ENCODE data around the gene CCNDBP1. TPM values are rescaled to one million over a fixed set of nuclear protein-coding genes. Genes with fewer than 3 reads are reported as not detected.
A peak's percentile ranks its signal among the peaks of the same experiment; 100 is the strongest.

CCNDBP1 gene
- total RNA-seq, 1 donor from 2014 or later: 44.1 TPM

- TF ChIP-seq, protein P1, sequence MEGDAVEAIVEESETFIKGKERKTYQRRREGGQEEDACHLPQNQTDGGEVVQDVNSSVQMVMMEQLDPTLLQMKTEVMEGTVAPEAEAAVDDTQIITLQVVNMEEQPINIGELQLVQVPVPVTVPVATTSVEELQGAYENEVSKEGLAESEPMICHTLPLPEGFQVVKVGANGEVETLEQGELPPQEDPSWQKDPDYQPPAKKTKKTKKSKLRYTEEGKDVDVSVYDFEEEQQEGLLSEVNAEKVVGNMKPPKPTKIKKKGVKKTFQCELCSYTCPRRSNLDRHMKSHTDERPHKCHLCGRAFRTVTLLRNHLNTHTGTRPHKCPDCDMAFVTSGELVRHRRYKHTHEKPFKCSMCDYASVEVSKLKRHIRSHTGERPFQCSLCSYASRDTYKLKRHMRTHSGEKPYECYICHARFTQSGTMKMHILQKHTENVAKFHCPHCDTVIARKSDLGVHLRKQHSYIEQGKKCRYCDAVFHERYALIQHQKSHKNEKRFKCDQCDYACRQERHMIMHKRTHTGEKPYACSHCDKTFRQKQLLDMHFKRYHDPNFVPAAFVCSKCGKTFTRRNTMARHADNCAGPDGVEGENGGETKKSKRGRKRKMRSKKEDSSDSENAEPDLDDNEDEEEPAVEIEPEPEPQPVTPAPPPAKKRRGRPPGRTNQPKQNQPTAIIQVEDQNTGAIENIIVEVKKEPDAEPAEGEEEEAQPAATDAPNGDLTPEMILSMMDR (IDR thresholded peaks at IDR 0.05; ENCODE audit: unreplicated experiment): peak; percentile 64
Observed at GRCh38 chr15:43204016-43204901, 19.1 kb downstream of the CCNDBP1 start.

DNA sequence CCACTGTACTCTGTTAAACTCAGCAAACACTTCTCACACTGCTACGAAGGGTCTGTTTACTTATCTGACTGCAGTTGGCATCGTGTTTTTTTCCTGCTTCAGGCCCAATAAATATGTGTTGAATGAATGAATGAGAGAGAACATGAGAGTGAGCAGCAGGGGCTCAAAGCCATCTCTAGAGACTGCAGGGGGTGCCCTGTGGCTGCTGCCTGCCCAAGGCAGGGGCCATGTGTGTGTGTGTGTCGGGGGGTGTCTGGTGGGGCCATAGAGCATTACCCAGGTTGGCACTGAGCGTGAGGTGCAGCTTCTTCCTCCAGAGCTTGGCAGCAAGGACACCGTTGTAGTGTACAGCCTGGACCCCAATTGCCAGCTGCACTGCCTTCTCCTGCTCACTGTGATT is 20.9 kb downstream of the CCNDBP1 start:
- TF ChIP-seq, protein P1 (IDR thresholded peaks at IDR 0.05; ENCODE audit: unreplicated experiment): no peak
- no peak for DNase-seq (ENCODE audit: low spot score, unreplicated experiment)
- H3K27ac Mint-ChIP-seq: no peak overlapping the region
- H3K4me3 Mint-ChIP-seq (ENCODE audit: low read depth): no peak overlapping the region
- peaks cover 34% of the 10 kb centered on the region for H3K27me3 Mint-ChIP-seq
- H3K36me3 Mint-ChIP-seq (ENCODE audit: insufficient read depth): no peaks in the 10 kb centered on the region
- H3K4me1 Mint-ChIP-seq (ENCODE audit: low read depth): peaks cover 2% of the 10 kb centered on the region
- no peaks in the 10 kb centered on the region for H3K9me3 Mint-ChIP-seq (ENCODE audit: low read depth)

More at GRCh38 chr15:43204016-43204901, 19.1 kb downstream of the CCNDBP1 start:
- peaks cover 2% of the 10 kb centered on the region for H3K4me1 Mint-ChIP-seq (ENCODE audit: low read depth)
- DNase-seq (ENCODE audit: low spot score, unreplicated experiment): no peak
- peaks cover 27% of the 10 kb centered on the region for H3K27me3 Mint-ChIP-seq
- no peak overlapping the region for H3K4me3 Mint-ChIP-seq (ENCODE audit: low read depth)
- no peaks in the 10 kb centered on the region for H3K9me3 Mint-ChIP-seq (ENCODE audit: low read depth)
- peaks cover 1% of the 10 kb centered on the region for H3K36me3 Mint-ChIP-seq (ENCODE audit: insufficient read depth)
- H3K27ac Mint-ChIP-seq: no peak overlapping the region

DNA sequence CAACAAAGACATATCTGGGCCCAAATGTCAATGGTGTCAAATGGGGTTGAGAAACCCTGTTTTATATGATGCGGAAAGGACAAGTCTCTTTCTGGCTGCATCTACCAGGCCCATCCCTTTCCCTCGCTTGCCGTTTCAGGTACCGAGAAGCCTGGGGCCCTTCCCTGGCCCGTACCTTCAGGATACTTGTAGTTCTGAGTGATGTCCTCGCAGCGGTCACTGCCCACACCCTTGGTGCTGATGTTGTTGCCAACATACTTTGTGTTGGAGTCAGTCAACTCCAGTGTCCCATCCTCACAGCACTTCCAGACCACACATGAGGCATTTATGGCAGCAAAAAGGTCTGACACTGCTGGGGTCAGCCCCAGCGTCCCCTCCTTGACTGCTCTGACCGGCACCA is 21.8 kb downstream of the CCNDBP1 start:
- peaks cover 2% of the 10 kb centered on the region for H3K4me1 Mint-ChIP-seq (ENCODE audit: low read depth)
- H3K27ac Mint-ChIP-seq: no peak overlapping the region
- peaks cover 34% of the 10 kb centered on the region for H3K27me3 Mint-ChIP-seq
- TF ChIP-seq, protein P1 (IDR thresholded peaks at IDR 0.05; ENCODE audit: unreplicated experiment): no peak
- H3K9me3 Mint-ChIP-seq (ENCODE audit: low read depth): no peaks in the 10 kb centered on the region
- DNase-seq (ENCODE audit: low spot score, unreplicated experiment): no peak
- no peak overlapping the region for H3K4me3 Mint-ChIP-seq (ENCODE audit: low read depth)
- no peaks in the 10 kb centered on the region for H3K36me3 Mint-ChIP-seq (ENCODE audit: insufficient read depth)

DNA sequence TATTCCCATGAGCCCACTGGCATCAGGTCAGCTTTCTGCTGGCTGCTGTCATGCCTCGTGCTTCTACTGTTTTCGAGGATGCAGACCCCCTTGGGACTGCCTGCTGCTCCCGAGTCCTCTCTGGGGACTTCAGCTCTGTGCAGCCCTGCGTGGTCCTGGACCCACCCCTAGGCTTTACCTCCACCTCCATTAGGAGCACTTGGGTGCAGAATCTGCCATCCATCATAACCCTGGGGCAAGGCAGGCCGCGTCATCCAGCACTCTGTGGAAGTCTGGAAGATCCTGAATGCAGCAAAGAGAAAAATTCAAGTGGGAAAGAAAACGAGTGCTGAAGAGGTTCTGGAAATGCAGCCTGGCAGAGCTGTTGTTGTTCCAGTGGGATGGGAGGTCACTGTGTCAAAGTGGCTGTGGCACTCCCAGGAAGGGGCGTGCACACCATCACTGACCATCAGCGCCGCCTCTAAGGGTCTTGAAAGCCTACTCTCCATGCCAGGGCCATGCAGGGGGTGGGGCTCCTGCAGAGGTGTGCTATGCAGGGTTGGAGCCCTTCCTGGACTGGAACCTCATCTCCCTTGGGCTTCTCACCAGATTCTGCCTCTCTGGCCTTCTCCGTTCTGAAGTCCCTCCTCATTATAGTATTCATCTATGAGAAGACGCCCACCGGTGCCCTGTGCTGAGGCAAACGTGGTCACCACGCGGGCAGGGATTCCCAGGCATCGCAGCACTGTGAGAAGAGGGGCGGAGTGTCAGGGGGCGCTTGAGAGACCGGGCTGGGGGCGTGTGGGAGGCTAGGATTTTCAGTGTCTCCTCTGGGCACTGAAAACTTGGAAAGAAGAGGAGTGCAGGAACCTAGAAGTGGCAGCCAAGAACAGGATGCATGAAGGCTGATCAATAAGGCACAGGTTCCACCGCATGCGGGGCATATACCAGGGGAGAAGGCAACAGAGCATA is 23.1 kb downstream of the CCNDBP1 start:
- Mint-ChIP-seq H3K27ac (no peak overlapping the region), H3K4me3 (ENCODE audit: low read depth) (no peak overlapping the region), H3K36me3 (ENCODE audit: insufficient read depth) (no peaks in the 10 kb centered on the region), H3K9me3 (ENCODE audit: low read depth) (no peaks in the 10 kb centered on the region), H3K27me3 (peaks cover 34% of the 10 kb centered on the region), H3K4me1 (ENCODE audit: low read depth) (peaks cover 2% of the 10 kb centered on the region)
- TF ChIP-seq, protein P1 (IDR thresholded peaks at IDR 0.05; ENCODE audit: unreplicated experiment): no peak
- DNase-seq (ENCODE audit: low spot score, unreplicated experiment): no peak
